Inferior parietal cortex (tissue), 1 donor: Measurements from ENCODE around the gene FNDC4.
"Not testable (repeated sequence)": the region's sequence is repeated elsewhere in the genome, so short reads cannot be mapped to it uniquely, and the experiment has no call there.

Experiments
- DNase-seq: peaks from one replicate; pipeline ENCODE4 v3.0.0-alpha.2; 2016; ENCODE audit errors: extremely low spot score

The FNDC4 gene, protein sequence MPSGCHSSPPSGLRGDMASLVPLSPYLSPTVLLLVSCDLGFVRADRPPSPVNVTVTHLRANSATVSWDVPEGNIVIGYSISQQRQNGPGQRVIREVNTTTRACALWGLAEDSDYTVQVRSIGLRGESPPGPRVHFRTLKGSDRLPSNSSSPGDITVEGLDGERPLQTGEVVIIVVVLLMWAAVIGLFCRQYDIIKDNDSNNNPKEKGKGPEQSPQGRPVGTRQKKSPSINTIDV

DNA sequence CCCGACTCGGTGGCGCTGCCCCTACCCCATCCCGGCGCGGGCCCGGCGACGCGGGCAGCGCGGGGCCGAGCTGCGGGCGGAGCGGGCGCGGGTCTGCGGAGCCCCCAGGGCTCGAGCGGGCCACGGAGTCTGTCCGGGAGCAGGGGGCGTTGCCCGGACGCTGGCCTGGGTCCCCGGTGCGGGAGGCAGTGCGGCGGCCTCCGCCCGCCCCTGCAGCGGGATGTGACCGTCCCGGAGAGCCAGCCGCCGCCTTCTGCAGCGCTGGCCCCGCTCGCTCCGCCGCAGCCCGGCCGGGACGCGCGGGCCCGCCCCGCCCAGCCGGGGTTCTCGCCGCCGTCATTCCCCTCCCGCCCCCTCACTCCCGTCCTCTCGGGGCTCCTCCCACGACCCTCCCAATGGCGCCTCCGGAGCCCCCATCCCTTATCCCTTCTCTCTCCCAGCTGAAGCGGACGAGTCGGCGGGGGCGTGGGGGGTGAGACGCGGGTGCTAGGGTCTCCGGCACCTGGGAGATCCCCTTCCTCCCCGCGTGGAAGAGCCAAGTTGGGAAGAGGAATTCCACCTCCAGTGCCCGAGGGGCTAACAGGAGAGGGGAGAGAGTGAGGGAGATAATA, at the start of gene FNDC4:
Gene FNDC4, minus strand, starts transcription at position 257 of the 611 bp plus-strand sequence. CDS start 521 bp downstream, outside the sequence.
- peak; percentile 20 for DNase-seq

DNA sequence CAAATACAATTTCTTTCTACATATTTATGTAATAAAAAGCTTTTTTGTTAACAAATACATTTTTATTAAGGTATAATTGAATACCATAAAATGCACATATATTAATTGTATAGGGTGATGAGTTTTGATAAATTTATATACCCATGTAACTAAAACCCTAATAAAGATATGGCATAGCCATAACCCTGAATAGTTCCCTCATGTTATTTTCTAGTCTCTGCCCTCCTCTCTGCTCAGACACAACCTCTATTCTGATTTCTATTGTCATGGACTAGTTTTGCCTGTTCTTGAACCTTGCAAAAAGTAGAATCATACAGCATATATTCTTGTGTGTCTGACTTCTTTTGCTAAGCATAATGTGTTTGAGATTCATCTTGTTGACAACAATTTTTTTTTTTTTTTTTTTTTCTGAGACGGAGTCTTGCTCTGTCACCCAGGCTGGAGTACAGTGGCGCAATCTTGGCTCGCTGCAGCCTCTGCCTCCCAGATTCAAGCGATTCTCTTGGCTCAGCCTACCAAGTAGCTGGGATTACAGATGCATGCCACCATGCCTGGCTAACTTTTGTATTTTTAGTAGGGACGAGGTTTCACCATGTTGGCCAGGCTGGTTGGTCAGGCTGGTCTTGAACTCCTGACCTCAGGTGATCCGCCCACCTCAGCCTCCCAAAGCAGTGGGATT, 49.3 kb upstream of the FNDC4 start:
- DNase-seq: no peak

DNA sequence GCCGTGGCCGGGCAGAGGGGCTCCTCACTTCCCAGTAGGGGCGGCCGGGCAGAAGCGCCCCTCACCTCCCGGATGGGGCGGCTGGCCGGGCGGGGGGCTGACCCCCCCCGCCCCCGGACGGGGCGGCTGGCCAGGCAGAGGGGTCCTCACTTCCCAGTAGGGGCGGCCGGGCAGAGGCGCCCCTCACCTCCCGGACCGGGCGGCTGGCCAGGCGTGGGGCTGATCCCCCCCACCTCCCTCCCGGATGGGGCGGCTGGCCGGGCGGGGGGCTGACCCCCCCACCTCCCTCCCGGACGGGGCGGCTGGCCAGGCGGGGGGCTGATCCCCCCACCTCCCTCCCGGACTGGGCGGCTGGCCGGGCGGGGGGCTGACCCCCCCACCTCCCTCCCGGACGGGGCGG, 44.6 kb upstream of the FNDC4 start:
- DNase-seq: not testable (repeated sequence)

DNA sequence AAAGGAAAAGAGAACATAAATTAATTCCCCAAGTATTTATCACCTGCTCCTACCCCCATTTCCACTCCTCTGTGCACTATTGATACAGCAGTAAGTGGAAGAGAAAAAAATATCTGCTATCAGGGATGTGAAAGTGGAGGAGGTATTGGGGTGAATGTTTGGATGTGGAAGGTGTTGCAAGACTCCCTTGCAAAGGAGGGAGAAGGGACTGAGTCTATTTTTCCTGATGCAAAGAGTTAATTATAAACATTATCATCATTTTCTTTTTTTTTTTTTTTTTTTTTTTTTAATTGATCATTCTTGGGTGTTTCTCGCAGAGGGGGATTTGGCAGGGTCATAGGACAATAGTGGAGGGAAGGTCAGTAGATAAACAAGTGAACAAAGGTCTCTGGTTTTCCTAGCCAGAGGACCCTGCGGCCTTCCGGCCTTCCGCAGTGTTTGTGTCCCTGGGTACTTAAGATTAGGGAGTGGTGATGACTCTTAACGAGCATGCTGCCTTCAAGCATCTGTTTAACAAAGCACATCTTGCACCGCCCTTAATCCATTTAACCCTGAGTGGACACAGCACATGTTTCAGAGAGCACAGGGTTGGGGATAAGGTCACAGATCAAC, 43.9 kb upstream of the FNDC4 start:
- not testable (repeated sequence) for DNase-seq

DNA sequence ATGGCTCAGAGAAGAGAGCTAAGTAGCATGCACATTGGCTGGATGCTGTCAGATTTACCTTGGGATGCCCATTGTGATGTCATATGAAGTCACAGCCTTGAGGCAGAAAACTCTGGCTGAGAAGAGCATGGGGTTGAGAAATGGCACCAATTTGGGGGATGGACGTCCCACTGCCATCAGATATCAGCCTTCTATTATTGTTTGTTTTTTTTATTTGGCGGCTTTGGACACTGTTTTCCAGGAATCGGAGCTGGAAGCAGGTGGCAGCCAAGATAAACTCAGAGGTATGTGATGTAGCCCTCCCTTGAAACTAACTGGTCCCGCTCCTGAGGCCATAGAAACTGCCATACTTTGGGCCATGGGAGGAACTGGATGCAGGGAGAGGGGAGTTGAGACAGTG, 42.3 kb upstream of the FNDC4 start:
- no peak for DNase-seq

DNA sequence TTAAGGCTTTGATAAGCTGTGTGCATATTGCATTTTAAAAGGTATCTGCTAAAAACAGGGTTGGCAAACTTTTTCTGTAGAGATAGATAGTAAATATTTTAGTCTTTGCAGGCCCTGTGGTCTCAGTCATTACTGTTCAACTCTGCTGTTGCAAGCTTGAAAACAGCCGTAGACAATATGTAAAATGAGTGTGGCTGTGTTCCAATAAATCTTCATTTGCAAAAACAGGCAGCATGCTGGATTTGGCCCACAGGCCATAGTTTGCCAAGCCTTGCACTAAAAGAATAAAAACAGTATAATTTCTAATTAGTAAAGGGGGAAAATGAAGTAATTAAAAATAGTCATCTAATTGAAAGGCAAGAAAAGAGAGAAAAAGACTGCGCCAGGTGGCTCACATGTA, 37.0 kb upstream of the FNDC4 start:
- no peak for DNase-seq

DNA sequence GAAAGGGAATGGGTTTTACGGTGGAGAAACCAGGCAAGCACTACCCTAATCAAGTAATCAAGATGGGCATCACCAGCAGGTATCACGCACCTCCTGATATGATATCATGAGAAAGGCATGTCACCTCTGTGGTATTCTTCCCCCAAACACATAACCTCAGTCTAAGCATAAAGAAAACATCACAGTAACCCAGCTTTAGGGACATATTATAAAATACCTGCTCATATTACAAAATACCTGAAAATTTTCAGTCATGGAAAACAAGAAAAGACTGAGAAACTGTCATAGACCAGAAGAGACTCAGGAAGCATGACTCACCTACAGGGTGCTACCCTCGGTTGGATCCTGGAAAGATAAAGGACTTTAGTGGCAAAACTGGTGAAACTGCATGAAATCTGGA, 32.2 kb upstream of the FNDC4 start:
- DNase-seq: no peak

DNA sequence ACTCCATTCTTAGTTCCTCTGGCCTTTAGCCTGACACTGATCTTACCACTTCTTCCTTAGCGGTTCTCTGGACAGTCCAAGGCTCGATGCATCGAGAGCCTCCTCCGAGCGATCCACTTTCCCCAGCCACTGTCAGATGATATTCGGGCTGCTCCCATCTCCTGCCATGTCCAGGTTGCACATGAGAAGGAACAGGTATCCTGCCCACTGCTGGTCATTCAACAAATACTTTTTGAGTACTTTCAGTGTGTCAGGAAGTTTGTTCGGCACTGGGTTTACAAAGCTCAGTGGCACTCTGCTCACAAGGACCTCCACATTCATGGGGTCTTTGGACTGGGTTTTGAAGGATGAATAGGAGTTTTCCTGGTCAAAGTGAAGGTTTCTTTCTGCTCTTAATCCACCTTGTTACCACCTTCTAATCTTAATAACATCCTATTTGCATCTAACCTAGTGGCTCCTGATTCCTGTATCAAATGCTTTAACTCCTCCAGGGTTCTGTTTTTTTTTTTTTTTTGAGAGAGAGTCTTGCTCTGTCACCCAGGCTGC, 27.5 kb upstream of the FNDC4 start:
- no peak for DNase-seq

DNA sequence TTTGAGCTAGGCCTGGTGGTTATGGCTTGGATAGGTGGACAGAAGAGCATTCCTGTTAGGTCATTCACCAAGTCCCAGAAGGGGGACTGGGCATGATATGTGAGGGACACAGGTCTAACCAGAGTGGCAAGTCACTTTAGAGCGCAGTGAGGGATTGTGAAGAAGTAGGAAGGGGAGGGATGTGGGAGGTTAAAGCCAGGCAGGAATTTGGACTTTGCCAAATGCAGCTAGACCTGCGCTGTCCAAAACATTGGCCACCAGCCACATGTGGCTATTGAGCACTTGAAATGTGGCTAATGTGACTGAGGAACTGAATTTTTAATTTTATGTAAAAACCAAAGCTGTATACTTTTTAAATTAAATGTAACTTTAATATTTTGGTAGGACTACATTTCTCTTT, 25.3 kb upstream of the FNDC4 start:
- DNase-seq: no peak

DNA sequence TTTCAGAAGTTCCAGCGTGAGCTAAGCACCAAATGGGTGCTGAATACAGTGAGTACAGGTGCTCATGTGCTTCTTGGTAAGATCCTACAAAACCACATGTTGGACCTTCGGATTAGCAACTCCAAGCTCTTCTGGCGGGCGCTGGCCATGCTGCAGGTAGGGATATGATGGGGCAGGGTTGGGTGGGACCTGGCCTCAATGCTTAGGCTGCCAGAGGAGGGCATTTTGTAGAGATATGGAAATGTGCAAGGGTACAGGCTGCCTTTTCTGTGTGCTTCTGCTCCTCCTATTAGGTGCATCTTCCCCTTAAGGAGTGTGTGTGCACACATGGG, 23.7 kb upstream of the FNDC4 start:
- DNase-seq: no peak

DNA sequence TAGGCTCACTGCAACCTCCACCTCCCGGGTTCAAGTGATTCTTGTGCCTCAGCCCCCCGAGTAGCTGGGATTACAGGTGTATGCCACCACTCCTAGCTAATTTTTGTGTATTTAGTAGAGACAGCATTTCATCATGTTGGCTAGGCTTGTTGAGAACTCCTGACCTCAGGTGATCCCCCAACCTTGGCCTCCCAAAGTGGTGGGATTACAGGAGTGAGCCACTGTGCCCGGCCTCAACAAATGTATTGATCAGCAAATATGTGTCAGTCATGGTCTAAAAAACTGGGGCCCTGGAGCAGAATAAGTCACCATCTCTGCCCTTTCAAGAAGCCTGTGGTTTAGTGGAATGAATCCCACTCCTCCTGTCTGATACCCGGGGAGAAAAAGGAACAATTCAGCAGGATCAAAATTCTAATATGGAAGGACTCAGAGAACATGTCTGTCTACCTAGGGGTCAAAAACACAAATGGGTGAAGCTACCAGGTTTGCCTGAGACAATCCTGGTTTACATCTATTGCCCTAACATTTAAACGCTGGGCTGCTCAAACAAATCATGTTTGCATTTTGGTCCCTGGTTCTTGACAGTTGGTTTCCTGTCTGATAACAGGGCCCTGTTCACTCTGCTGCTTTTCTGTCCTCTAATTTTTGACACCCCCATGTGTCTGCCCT, 23.2 kb upstream of the FNDC4 start:
- DNase-seq: no peak

DNA sequence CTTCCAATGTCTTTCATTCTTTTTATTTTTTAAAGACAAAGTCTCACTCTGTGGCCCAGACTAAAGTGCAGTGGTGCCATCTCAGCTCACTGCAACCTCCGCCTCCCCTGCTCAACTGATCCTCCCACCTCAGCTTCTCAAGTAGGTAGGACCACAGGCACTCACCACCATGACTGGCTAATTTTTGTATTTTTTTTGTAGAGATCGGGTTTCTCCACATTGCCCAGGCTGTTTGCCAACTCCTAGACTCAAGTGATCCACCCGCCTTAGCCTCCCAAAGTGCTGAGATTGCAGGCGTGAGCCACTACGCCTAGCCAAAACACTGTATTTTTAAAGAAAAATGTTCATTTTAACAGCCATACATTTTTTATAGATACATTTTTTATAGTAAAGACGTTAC, 14.3 kb upstream of the FNDC4 start:
- DNase-seq: no peak

DNA sequence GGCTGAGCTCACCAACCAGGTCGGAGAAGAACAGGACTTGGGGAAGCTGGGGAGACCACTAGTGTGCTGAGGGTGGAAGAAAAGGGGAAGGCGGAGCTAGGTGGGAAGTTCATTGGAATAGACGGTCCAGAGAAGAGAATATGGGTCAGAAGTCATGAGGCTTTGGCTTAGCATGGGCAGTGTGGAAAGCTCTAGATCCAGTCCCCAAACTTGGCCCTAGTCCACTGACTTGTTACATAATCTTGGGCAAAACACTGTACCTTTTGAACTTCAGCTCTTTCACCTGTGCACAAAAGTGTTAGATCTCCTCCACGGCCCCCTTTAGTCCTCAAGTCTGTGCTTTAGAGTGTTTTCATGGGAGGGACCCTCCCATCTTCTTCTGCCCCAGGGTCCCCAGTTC, 12.3 kb upstream of the FNDC4 start:
- no peak for DNase-seq

DNA sequence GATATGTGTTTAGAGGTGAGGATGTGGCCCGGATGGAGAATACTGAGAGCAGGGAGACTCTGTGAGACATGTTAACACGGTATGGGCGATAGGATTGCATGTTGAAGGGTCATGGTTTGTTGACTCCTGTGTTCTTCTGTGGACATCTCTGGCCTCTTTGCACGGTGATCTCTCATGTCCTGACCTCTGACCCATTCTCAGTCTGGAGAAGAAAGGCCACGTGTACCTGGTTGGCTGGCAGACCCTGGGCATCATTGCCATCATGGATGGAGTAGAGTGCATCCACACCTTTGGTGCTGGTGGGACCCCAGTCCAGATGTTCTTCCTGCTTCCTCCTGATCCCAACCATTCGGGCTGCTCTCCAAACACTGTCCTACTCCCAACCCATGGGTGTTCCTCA, 11.6 kb upstream of the FNDC4 start:
- no peak for DNase-seq

DNA sequence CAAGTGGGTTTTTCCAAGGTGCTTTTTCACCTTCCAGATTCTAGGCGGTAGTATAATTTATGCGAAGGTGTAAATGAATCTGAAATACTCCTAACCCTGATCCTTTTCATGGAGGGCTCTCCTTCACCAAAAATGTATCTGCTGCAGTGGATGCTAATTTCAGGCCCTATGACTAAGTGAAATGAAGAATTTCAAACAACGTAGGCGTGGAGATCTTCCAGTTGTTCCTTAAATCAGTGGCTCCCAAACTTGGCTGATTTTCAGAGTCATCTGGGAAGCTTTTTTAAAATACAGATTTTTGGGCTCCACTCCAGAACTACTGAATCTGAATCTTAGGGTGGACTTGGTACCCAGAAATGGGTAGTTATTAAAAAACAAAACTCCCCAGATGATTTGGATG, 7.1 kb upstream of the FNDC4 start:
- peak; percentile 42 for DNase-seq

DNA sequence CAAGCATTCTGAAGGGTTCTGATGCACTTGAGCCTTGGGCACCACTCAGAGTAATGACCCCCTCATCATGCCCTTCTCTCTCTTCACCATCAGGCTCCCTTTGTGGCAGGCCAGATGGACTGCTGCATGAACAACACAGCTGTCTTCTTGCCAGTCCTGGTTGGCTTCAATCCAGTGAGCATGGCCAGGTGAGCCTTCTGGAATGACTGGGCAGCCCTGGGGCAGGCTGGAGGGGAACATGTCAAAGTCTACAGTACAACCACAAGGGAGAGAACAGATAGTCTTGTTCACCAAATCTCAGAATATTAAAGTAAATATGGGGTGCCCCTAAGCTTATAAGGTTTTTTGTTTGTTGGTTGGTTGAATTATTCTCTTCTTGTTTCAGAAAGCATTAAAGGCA, 6.0 kb upstream of the FNDC4 start:
- DNase-seq: no peak

DNA sequence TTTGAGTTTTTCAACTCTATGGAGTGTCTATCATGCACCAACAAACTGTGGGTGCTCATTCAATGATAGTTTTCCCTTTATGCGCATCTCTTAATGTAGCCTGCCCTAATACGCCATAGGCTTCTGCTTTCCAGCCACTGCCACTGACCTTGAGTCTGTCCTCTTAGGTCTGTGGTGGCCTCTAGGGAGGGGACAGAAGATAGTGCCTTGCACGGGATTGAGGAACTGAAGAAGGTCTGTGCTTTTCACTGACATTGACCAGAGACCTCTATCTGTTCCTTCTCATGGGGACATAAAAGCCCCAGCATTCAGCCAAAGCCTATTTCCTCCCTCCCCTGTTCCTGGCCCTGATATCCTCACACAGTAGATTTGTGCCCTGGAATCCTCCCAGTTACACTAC, 4.0 kb upstream of the FNDC4 start:
- DNase-seq: no peak

DNA sequence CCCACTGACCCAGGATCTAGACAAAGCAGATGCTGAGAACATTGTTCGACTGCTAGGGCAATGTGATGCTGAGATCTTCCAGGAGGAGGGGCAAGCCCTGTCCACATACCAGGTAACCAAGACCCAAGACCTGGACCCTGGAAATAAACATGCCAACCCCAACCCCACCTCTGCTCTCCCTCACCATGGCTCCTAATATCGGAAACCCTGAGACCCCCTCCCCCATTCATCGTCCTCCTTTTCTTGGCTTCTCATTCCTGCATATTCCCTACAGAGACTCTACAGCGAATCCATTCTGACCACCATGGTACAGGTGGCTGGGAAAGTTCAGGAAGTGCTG, 2.3 kb upstream of the FNDC4 start:
- DNase-seq: no peak

DNA sequence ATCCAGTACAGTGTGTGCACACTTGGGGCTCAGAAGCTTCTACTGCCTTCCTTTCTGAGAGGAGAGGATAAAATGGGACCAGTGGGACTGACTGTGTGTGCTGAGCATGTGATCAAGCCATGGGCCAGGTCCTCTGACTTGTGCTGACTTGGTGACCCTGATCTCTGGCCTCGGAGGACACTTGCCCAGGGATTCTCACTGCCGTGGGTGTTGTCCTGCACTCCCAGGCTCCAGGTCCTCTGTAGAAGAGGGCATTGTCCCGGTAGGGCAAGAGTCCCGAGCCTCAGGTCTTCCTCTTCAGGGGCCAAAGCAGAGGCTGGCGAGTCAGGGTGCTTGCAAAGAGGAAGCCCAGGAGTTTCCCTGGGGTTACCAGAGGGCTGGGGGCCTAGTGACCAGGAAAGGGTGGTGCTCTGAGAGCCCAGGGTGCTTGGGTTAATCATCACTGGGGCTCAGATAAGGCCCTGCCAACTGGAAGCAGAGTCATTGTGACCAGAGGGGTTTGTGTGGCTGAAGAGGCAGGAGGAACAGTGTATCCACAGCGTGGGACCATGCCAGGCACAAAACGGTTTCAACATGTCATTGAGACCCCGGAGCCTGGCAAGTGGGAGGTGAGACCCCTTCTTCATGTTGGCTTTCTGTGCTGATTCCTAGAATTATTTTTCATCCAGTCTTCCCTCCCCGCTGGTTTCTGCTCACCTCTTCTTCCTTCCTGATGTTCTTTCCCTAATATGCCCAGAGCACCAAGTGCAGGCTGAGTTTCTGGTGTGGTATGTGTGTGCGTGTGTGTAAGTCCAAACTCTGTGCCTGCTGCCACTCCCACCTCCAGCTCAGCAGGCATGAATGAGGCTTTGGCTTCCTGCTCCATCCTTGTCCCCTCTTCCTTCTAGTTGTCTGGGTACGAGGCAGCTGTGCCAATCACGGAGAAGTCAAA, 1.6 kb upstream of the FNDC4 start, which contains the start of gene GCKR:
Gene GCKR, plus strand, starts transcription at position 483 of the 931 bp plus-strand sequence. Its CDS starts 66 bp downstream, at position 549.
- DNase-seq: no peak

DNA sequence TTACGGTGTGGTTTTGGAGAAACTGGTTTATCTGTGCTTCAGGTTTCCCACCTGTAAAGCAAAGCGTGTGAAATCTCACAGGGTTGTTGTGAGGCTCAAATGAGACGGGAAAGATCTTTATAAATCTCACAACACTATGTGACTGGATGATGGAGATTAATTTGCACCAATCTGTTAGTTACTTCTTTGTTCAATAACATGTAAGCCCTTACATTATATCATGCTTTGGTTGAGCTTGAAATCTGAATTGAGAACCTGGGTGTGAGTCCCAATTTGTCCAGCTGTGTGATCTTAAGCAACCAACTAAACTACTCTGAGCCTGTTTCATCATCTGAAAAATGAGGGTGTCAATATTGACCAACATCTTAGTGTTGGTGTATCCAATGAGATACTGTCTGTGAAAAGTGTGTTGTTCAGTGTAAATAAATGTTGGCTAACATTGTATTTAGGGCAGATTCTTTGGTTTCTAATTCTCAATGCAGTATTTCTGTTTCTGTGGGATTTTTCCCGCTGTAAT, 898 bp upstream of the FNDC4 start:
- no peak for DNase-seq
